Measurements from ENCODE around the gene FRMD4A.
"Not testable (repeated sequence)": the region's sequence is repeated elsewhere in the genome, so short reads cannot be mapped to it uniquely, and the experiment has no call there.

The FRMD4A gene

GRCh38 chr10:13848520-13849445 is 481.9 kb downstream of the FRMD4A start:
- no peak for DNase-seq (ENCODE audit: low spot score)

- DNase-seq (ENCODE audit: low spot score) = no peak
Observed at GRCh38 chr10:13847201-13847631, 483.5 kb downstream of the FRMD4A start.

- DNase-seq (ENCODE audit: low spot score) = no peak
Observed at GRCh38 chr10:13845897-13846296, 484.8 kb downstream of the FRMD4A start.

- DNase-seq (ENCODE audit: low spot score) = no peak
Observed at GRCh38 chr10:13844651-13845050, 486.1 kb downstream of the FRMD4A start.

- no peak for DNase-seq (ENCODE audit: low spot score)
Observed at GRCh38 chr10:13842117-13842516, 488.6 kb downstream of the FRMD4A start.

GRCh38 chr10:13840036-13840435 is 490.7 kb downstream of the FRMD4A start:
- DNase-seq (ENCODE audit: low spot score) = no peak

- peak; percentile 86 for DNase-seq (ENCODE audit: low spot score)
Observed at GRCh38 chr10:13839430-13839990, 491.2 kb downstream of the FRMD4A start.

GRCh38 chr10:13839030-13839429 is 491.7 kb downstream of the FRMD4A start:
- DNase-seq (ENCODE audit: low spot score) = no peak

- DNase-seq (ENCODE audit: low spot score) = no peak
Observed at GRCh38 chr10:13837966-13838365, 492.8 kb downstream of the FRMD4A start.

- no peak for DNase-seq (ENCODE audit: low spot score)
Observed at GRCh38 chr10:13834581-13835286, 496.0 kb downstream of the FRMD4A start.

GRCh38 chr10:13831711-13832141 is 499.0 kb downstream of the FRMD4A start:
- no peak for DNase-seq (ENCODE audit: low spot score)

- DNase-seq (ENCODE audit: low spot score) = no peak
Observed at GRCh38 chr10:13830385-13830784, 500.3 kb downstream of the FRMD4A start.

- no peak for DNase-seq (ENCODE audit: low spot score)
Observed at GRCh38 chr10:13829790-13830189, 500.9 kb downstream of the FRMD4A start.

GRCh38 chr10:13828284-13828683 is 502.4 kb downstream of the FRMD4A start:
- not testable (repeated sequence) for DNase-seq (ENCODE audit: low spot score)

GRCh38 chr10:13827076-13827797 is 503.5 kb downstream of the FRMD4A start:
- DNase-seq (ENCODE audit: low spot score) = no peak

- no peak for DNase-seq (ENCODE audit: low spot score)
Observed at GRCh38 chr10:13823709-13824405, 506.9 kb downstream of the FRMD4A start.

- no peak for DNase-seq (ENCODE audit: low spot score)
Observed at GRCh38 chr10:13823096-13823708, 507.5 kb downstream of the FRMD4A start.

- DNase-seq (ENCODE audit: low spot score) = no peak
Observed at GRCh38 chr10:13822490-13822889, 508.2 kb downstream of the FRMD4A start.

GRCh38 chr10:13820964-13821337 is 509.8 kb downstream of the FRMD4A start:
- DNase-seq (ENCODE audit: low spot score) = no peak

- no peak for DNase-seq (ENCODE audit: low spot score)
Observed at GRCh38 chr10:13820119-13820963, 510.4 kb downstream of the FRMD4A start.
